Measurements from ENCODE around the gene ZGRF1.

DNA sequence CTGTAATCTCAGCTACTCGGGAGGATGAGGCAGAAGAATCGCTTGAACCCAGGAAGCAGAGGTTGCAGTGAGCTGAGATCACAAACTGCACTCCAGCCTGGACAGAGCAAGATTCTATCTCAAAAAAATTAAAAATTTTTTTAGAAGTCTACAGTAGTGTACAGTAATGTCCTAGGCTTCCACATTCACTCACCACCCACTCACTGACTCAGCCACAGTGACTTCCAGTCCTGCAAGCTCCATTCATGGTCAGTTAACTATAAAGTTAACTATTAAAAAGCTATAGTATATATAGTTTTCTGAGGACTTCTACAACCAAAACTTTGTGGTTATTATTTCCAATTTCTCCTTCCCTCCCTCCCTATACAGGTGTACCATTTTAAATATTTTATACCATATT lies 86.0 kb downstream of the ZGRF1 start:
- TF ChIP-seq CTCF (IDR thresholded peaks at IDR 0.05): no peak
- TF ChIP-seq EZH2 (IDR thresholded peaks at IDR 0.05): no peak
- no peak for TF ChIP-seq EZH2phosphoT487 (IDR thresholded peaks at IDR 0.05)
